PC-9 (cell line): Measurements from ENCODE around the gene GCNT4. TPM values are rescaled to one million over a fixed set of nuclear protein-coding genes. Genes with fewer than 3 reads are reported as not detected.

Source experiments
- BruUV-seq: library from RNA; stranded (reverse); fragments of 400-500 nt; replicated peaks from 2 replicates; lab custom pipeline; 2021; lab: Mats Ljungman, UMichigan
- CTCF ChIA-PET: fragments of 300-600 bp; sonication (Branson Sonifier 250); formaldehyde crosslinking; loops from one replicate; lab custom pipeline; 2022; ENCODE audit warnings: antibody characterized with exemption; lab: Charles Lee
- POLR2A ChIA-PET: fragments of 300-600 bp; sonication (Branson Sonifier 250); formaldehyde crosslinking; loops from one replicate; lab custom pipeline; 2022; ENCODE audit warnings: antibody characterized with exemption; ENCODE audit not compliant: unreplicated experiment; lab: Charles Lee
- DNase-seq, 2 experiments: peaks; one replicate each; pipeline versions ENCODE4 v3.0.0 to v3.0.0-alpha.2; 2015 to 2022; ENCODE audit warnings: mixed read lengths in 1 of 2
- H2AFZ ChIP-seq: fragments of 200-600 bp; sonication (generic); 2 replicates; pipeline ENCODE4 v1.8.1; 2017; ENCODE audit warnings: antibody characterized with exemption
- H3F3A ChIP-seq: fragments of 200-600 bp; sonication (generic); 2 replicates; pipeline ENCODE4 v1.8.1; 2017; ENCODE audit warnings: antibody characterized with exemption, mild to moderate bottlenecking, low read depth; ENCODE audit not compliant: insufficient read depth
- H3K27ac ChIP-seq: fragments of 200-600 bp; sonication (generic); 2 replicates; pipeline ENCODE4 v1.6.1; 2016; ENCODE audit warnings: mixed run types
- H3K27me3 ChIP-seq: fragments of 200-600 bp; sonication (generic); 2 replicates; pipeline ENCODE4 v1.6.1; 2016; ENCODE audit warnings: low read depth, mixed run types; ENCODE audit not compliant: insufficient read depth
- H3K36me3 ChIP-seq: fragments of 200-600 bp; sonication (generic); 2 replicates; pipeline ENCODE4 v1.6.1; 2016; ENCODE audit warnings: low read depth, mixed run types
- H3K4me1 ChIP-seq: fragments of 200-600 bp; sonication (generic); replicated peaks from 2 replicates; pipeline ENCODE4 v1.6.1; 2016; ENCODE audit warnings: mixed run types; ENCODE audit not compliant: insufficient read depth
- H3K4me2 ChIP-seq: fragments of 200-600 bp; sonication (generic); 2 replicates; pipeline ENCODE4 v1.6.1; 2017; ENCODE audit warnings: mixed run types
- H3K4me3 ChIP-seq: fragments of 200-600 bp; sonication (generic); 2 replicates; pipeline ENCODE4 v1.6.1; 2016; ENCODE audit warnings: mixed run types
- H3K79me2 ChIP-seq: fragments of 200-600 bp; sonication (generic); 2 replicates; pipeline ENCODE4 v1.6.1; 2017; ENCODE audit warnings: low read depth, mixed run types
- H3K9me2 ChIP-seq: fragments of 200-600 bp; sonication (generic); 2 replicates; pipeline ENCODE4 v1.8.1; 2017; ENCODE audit warnings: mild to moderate bottlenecking; ENCODE audit not compliant: insufficient read depth
- H3K9me3 ChIP-seq: fragments of 200-600 bp; sonication (generic); 2 replicates; pipeline ENCODE4 v1.8.1; 2016; ENCODE audit warnings: low read depth; ENCODE audit not compliant: insufficient read depth
- H4K20me1 ChIP-seq: fragments of 200-600 bp; sonication (generic); 2 replicates; pipeline ENCODE4 v1.8.1; 2017; ENCODE audit not compliant: insufficient read depth
- EZH2 ChIP-seq: fragments of 200-600 bp; sonication (generic); IDR thresholded peaks from 2 replicates; pipeline ENCODE4 v1.8.0; 2017; ENCODE audit warnings: antibody characterized with exemption, low read depth
- intact Hi-C: fragments of 100-400 bp; cut with micrococcal nuclease; formaldehyde crosslinking; loops from one replicate; pipeline ENCODE4 v1.10.0; 2022; ENCODE audit not compliant: unreplicated experiment
- total RNA-seq: library from RNA; stranded (reverse); gene quantifications from 2 replicates; pipeline ENCODE4 v1.2.3, GENCODE V29; 2021
- TF ChIP-seq, protein P1 (sequence below): fragments of 200-600 bp; sonication (generic); conservative IDR thresholded peaks from 2 replicates; pipeline ENCODE4 v1.6.1; 2017; ENCODE audit warnings: mixed run types, antibody characterized with exemption, mild to moderate bottlenecking, moderate library complexity

The GCNT4 gene
- total RNA-seq, 1 experiment from 2014 or later = 1.4 TPM

DNA sequence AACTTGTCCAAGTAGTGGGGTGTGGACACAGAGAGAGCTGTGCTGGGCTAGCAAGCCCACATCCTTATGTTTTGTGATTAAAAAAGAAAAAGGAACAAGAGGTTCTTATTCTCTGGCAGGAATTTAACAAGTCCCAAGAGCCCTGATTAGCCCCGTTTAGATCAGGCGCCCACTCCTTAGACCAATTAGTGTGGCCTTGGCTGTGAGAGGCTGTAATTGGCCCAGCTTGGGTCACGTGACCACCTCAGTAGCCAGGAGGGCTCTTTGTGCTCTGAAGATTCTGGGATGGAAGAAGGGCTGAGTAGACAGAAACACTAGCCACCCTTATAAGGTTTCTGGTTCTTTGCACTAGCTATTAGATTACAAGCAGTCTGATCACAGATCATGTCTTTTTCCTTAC, 31.1 kb downstream of the GCNT4 start:
- Histone ChIP-seq H3K79me2 (no peaks in the 10 kb centered on the region), H3K4me1 (peaks cover 23% of the 10 kb centered on the region), H3K9me3 (peaks cover 5% of the 10 kb centered on the region; the same call in 1 of the 2 replicates), H4K20me1 (no peaks in the 10 kb centered on the region), H3K36me3 (no peaks in the 10 kb centered on the region), H3K9me2 (no peaks in the 10 kb centered on the region), H3K27ac (no peak overlapping the region), H3K4me3 (no peak overlapping the region), H3K4me2 (no peak overlapping the region), H3K27me3 (no peaks in the 10 kb centered on the region), H2AFZ (no peak overlapping the region), H3F3A (no peaks in the 10 kb centered on the region)
- DNase-seq = no peak
- TF ChIP-seq EZH2 = no peak
- TF ChIP-seq, protein P1, sequence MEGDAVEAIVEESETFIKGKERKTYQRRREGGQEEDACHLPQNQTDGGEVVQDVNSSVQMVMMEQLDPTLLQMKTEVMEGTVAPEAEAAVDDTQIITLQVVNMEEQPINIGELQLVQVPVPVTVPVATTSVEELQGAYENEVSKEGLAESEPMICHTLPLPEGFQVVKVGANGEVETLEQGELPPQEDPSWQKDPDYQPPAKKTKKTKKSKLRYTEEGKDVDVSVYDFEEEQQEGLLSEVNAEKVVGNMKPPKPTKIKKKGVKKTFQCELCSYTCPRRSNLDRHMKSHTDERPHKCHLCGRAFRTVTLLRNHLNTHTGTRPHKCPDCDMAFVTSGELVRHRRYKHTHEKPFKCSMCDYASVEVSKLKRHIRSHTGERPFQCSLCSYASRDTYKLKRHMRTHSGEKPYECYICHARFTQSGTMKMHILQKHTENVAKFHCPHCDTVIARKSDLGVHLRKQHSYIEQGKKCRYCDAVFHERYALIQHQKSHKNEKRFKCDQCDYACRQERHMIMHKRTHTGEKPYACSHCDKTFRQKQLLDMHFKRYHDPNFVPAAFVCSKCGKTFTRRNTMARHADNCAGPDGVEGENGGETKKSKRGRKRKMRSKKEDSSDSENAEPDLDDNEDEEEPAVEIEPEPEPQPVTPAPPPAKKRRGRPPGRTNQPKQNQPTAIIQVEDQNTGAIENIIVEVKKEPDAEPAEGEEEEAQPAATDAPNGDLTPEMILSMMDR = no peak
- intact Hi-C loops = no loop called here
- ChIA-PET CTCF (no interaction called here), POLR2A (no interaction called here)
- BruUV-seq = no TSS peak

DNA sequence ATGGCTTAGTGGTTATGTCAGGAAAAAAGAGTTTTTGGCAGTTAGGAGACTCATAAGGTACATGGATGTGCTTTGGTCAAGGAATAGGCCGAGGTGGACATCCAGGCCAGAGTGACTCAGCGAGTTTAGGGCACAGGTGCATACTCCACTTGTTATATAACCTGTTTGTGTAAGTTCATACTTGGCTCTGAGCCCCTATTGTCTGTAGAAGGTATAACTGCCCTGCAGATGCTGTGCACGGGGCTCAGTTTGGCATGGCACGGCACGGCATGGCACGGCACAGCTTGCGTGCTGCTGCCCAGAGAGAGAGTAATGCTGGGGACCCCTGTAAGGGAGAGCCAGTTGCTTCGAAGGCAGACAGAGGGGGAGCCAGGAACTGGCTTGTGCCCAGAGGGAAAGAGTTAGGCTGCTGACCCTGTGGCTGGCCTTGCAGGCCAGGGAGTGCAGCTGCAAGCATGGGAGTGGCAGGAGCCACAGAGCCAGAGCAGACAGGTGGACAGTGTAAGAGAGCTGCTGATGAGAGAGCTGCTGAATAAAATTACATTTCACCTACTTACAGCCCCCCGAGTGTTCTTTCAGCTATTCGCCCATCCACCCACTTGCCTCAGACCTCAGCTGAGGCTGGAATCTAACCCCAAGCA, 32.2 kb downstream of the GCNT4 start:
- POLR2A ChIA-PET = no interaction called here

DNA sequence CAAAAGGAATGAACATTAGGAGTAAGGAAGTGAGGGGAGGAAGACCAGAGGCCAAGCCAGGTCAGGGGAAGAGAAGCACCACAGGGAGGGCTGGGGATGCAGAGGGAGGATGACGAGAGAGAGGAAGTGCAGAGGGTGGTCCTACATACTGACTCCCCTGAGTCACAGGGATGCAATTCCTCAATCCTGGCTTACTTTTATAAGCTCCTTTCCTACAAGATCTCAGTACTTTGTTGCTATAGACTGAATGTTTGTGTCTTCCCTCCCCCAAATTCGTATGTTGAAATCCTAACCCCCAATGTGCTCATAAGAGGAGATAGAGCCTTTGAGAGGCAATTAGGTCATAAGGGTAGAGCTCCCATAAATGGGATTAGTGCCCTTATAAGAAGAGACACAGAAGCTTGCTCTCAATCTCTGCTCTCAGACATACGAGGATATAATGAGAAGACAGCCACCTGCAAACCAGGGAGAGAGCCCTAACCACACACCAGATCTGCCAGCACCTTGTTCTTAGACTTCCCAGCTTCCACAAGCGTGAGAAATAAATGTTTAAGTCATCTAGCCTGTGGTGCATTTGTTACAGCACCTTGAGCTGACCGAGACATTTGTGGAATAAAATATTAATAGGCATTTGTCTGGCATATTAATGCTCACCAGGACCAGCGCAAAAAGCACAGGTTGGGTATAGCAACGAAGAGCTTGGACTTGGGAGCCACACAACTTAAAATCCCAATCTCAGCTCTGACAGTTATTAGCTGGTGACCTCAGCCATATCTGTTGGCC, 33.4 kb downstream of the GCNT4 start:
- ChIA-PET CTCF (no interaction called here), POLR2A (interaction anchor here (0.6 to 0.7 kb wide), 2 partner anchors 223 to 614 kb away, joined by 4 to 8 read pairs; no protein-coding TSS in a partner anchor)
- TF ChIP-seq, protein P1 = no peak
- no peak for TF ChIP-seq EZH2
- Histone ChIP-seq H3K79me2 (no peaks in the 10 kb centered on the region), H3F3A (no peaks in the 10 kb centered on the region), H3K27me3 (no peaks in the 10 kb centered on the region), H3K4me3 (no peak overlapping the region), H3K9me2 (no peaks in the 10 kb centered on the region), H3K4me1 (peaks cover 23% of the 10 kb centered on the region), H3K36me3 (no peaks in the 10 kb centered on the region), H3K27ac (no peak overlapping the region; the same call in 1 of the 2 replicates), H4K20me1 (no peaks in the 10 kb centered on the region), H3K4me2 (no peak overlapping the region), H2AFZ (no peak overlapping the region), H3K9me3 (peaks cover 10% of the 10 kb centered on the region; the same call in 1 of the 2 replicates)
- no TSS peak for BruUV-seq
- intact Hi-C loops = no loop called here
- DNase-seq = no peak

More for the DNA sequence above, 32.2 kb downstream of the GCNT4 start:
- H3K4me3 ChIP-seq = no peak overlapping the region
- DNase-seq = peak; percentile 41 to 80
- intact Hi-C loops = no loop called here
- no peaks in the 10 kb centered on the region for H3K27me3 ChIP-seq
- no peaks in the 10 kb centered on the region for H3F3A ChIP-seq
- peaks cover 5% of the 10 kb centered on the region; the same call in 1 of the 2 replicates for H3K9me3 ChIP-seq
- no peak overlapping the region for H2AFZ ChIP-seq
- CTCF ChIA-PET = interaction anchor here (0.6 kb wide), 1 partner anchor 21 kb away, joined by 4 read pairs; no protein-coding TSS in a partner anchor
- no peaks in the 10 kb centered on the region for H3K79me2 ChIP-seq
- H4K20me1 ChIP-seq = no peaks in the 10 kb centered on the region
- H3K36me3 ChIP-seq = no peaks in the 10 kb centered on the region
- H3K4me1 ChIP-seq = peaks cover 23% of the 10 kb centered on the region
- H3K9me2 ChIP-seq = no peaks in the 10 kb centered on the region
- TF ChIP-seq, protein P1 = no peak; the same call in 1 of the 2 replicates
- BruUV-seq = no TSS peak
- H3K4me2 ChIP-seq = no peak overlapping the region
- H3K27ac ChIP-seq = peak overlapping the region; percentile 64
